H1 (cell line): ENCODE results near the gene HORMAD2. TPM values are rescaled to one million over a fixed set of nuclear protein-coding genes. Genes with fewer than 3 reads are reported as not detected.

ENCODE experiments used
- CTCF ChIA-PET: fragments of 300-600 bp; sonication (Branson Sonifier 250); formaldehyde crosslinking; loops from one replicate; lab custom pipeline; 2021; ENCODE audit not compliant: partially characterized antibody; lab: Charles Lee
- POLR2A ChIA-PET: fragments of 300-600 bp; sonication (Branson Sonifier 250); formaldehyde crosslinking; loops from one replicate; lab custom pipeline; 2021; ENCODE audit warnings: inconsistent platforms; ENCODE audit not compliant: partially characterized antibody; lab: Charles Lee
- DNase-seq, 2 experiments: peaks; one replicate each; pipeline versions ENCODE4 v3.0.0 to v3.0.0-alpha.2; 2010 to 2022; ENCODE audit warnings: low spot score in 2 of 2, low read depth in 1 of 2, mixed read lengths in 1 of 2
- FAIRE-seq: peaks from 2 replicates; lab custom pipeline; 2011; peaks lifted over from hg19 to GRCh38; lab: Jason Lieb, UNC
- H2AFZ ChIP-seq: 2 replicates; pipeline ENCODE4 v1.8.1; 2012; ENCODE audit warnings: low read length, inconsistent platforms
- H2AK5ac ChIP-seq: 2 replicates; pipeline ENCODE4 v1.6.1; 2013; ENCODE audit warnings: low read depth, low read length
- H2BK120ac ChIP-seq: replicated peaks from 2 replicates; pipeline ENCODE3; 2013; ENCODE audit warnings: low read depth, low read length, inconsistent platforms
- H2BK12ac ChIP-seq: 2 replicates; pipeline ENCODE4 v1.6.1; 2013; ENCODE audit warnings: low read depth, low read length
- H2BK15ac ChIP-seq: 2 replicates; pipeline ENCODE4 v1.6.1; 2013; ENCODE audit warnings: low read length
- H2BK20ac ChIP-seq: 2 replicates; pipeline ENCODE4 v1.6.1; 2013; ENCODE audit warnings: low read length
- H2BK5ac ChIP-seq: 2 replicates; pipeline ENCODE4 v1.6.1; 2013; ENCODE audit warnings: low read depth, low read length
- H3K14ac ChIP-seq: 2 replicates; pipeline ENCODE4 v1.6.1; 2013; ENCODE audit warnings: inconsistent platforms; ENCODE audit not compliant: insufficient read length
- H3K18ac ChIP-seq: 2 replicates; pipeline ENCODE4 v1.6.1; 2013; ENCODE audit warnings: low read length; ENCODE audit errors: extremely low read depth
- H3K23ac ChIP-seq: 2 replicates; pipeline ENCODE4 v1.6.1; 2013; ENCODE audit warnings: inconsistent platforms; ENCODE audit not compliant: insufficient read length
- H3K23me2 ChIP-seq: 2 replicates; pipeline ENCODE4 v1.6.1; 2013; ENCODE audit warnings: low read depth, low read length
- H3K27ac ChIP-seq: 2 replicates; pipeline ENCODE4 v1.6.1; 2011; ENCODE audit warnings: low read depth, low read length, inconsistent platforms
- H3K27me3 ChIP-seq, 4 experiments: replicated peaks in 1 of 4; 1 replicate in 1 of 4; 2 replicates in 3 of 4; pipeline versions ENCODE4 v1.6.1 to v1.8.1; 2011 to 2013; ENCODE audit warnings: low read length in 3 of 4, mild to moderate bottlenecking in 3 of 4, inconsistent platforms in 2 of 4, mixed read lengths in 2 of 4, moderate library complexity in 1 of 4; ENCODE audit not compliant: control insufficient read depth in 3 of 4, insufficient read depth in 3 of 4; ENCODE audit errors: extremely low read depth in 1 of 4
- H3K36me3 ChIP-seq, 4 experiments: 2 replicates each; pipeline versions ENCODE4 v1.6.1 to v1.8.1; 2011 to 2013; ENCODE audit warnings: mild to moderate bottlenecking in 4 of 4, low read length in 3 of 4, moderate library complexity in 2 of 4, control low read depth in 1 of 4, inconsistent platforms in 1 of 4; ENCODE audit not compliant: insufficient read depth in 4 of 4, control insufficient read depth in 2 of 4
- H3K4ac ChIP-seq: replicated peaks from 2 replicates; pipeline ENCODE3; 2013; ENCODE audit warnings: low read length, low read depth, mixed read lengths, inconsistent platforms; ENCODE audit not compliant: insufficient read length
- H3K4me1 ChIP-seq, 4 experiments: replicated peaks in 1 of 4; 1 replicate in 1 of 4; 2 replicates in 3 of 4; pipeline versions ENCODE4 v1.6.1 to v1.8.1; 2011 to 2013; ENCODE audit warnings: low read length in 3 of 4, inconsistent platforms in 2 of 4, mixed read lengths in 1 of 4; ENCODE audit not compliant: insufficient read depth in 4 of 4, control insufficient read depth in 3 of 4
- H3K4me2 ChIP-seq, 2 experiments: 2 replicates each; pipeline versions ENCODE4 v1.6.1 to v1.8.1; 2011 to 2013; ENCODE audit warnings: low read depth in 2 of 2, low read length in 2 of 2, control low read depth in 1 of 2, inconsistent platforms in 1 of 2, mild to moderate bottlenecking in 1 of 2; ENCODE audit not compliant: insufficient read depth in 1 of 2
- H3K4me3 ChIP-seq, 4 experiments: fragments of 200-600, 300-600 bp in 1 of 4; sonication (generic), shearing (Covaris generic), sonication (Bioruptor Twin) in 1 of 4; 2 replicates each; pipeline versions ENCODE4 v1.5.1 to v1.8.1; 2011 to 2016; ENCODE audit warnings: low read length in 4 of 4, low read depth in 3 of 4, control low read depth in 2 of 4, inconsistent platforms in 2 of 4, mild to moderate bottlenecking in 2 of 4, mixed read lengths in 1 of 4, moderate library complexity in 1 of 4; ENCODE audit not compliant: insufficient read depth in 2 of 4; ENCODE audit errors: extremely low read depth in 1 of 4
- H3K56ac ChIP-seq: replicated peaks from 2 replicates; pipeline ENCODE3; 2013; ENCODE audit warnings: low read depth, mild to moderate bottlenecking, mixed read lengths, low read length, inconsistent platforms; ENCODE audit not compliant: insufficient read length
- H3K79me1 ChIP-seq: 2 replicates; pipeline ENCODE4 v1.6.1; 2013; ENCODE audit warnings: low read depth, low read length, control low read depth
- H3K79me2 ChIP-seq, 2 experiments: 2 replicates each; pipeline versions ENCODE4 v1.6.1 to v1.8.1; 2012 to 2013; ENCODE audit warnings: low read length in 2 of 2, mild to moderate bottlenecking in 2 of 2, inconsistent platforms in 1 of 2; ENCODE audit not compliant: insufficient read depth in 2 of 2, control insufficient read depth in 1 of 2
- H3K9ac ChIP-seq, 4 experiments: replicated peaks in 1 of 4; 1 replicate in 1 of 4; 2 replicates in 3 of 4; pipeline versions ENCODE4 v1.6.1 to v1.8.1; 2011 to 2013; ENCODE audit warnings: low read depth in 3 of 4, low read length in 3 of 4, control low read depth in 2 of 4, mild to moderate bottlenecking in 2 of 4, moderate library complexity in 2 of 4, inconsistent platforms in 1 of 4; ENCODE audit errors: extremely low read depth in 1 of 4
- H3K9me3 ChIP-seq, 2 experiments: 2 replicates each; pipeline versions ENCODE4 v1.6.1 to v1.8.1; 2012 to 2013; ENCODE audit warnings: mild to moderate bottlenecking in 2 of 2, moderate library complexity in 2 of 2, control low read depth in 1 of 2, inconsistent platforms in 1 of 2, low read depth in 1 of 2, low read length in 1 of 2, mixed read lengths in 1 of 2; ENCODE audit not compliant: insufficient read depth in 2 of 2
- H4K20me1 ChIP-seq, 2 experiments: replicated peaks in 1 of 2; 2 replicates each; pipeline versions ENCODE3 to v1.8.1; 2011 to 2013; ENCODE audit warnings: inconsistent platforms in 2 of 2, low read length in 2 of 2, mild to moderate bottlenecking in 1 of 2; ENCODE audit not compliant: insufficient read depth in 2 of 2, control insufficient read depth in 1 of 2
- H4K5ac ChIP-seq: 2 replicates; pipeline ENCODE4 v1.6.1; 2013; ENCODE audit warnings: low read length, low read depth, mixed read lengths, inconsistent platforms; ENCODE audit not compliant: insufficient read length
- H4K8ac ChIP-seq: 2 replicates; pipeline ENCODE4 v1.8.0; 2013; ENCODE audit warnings: mild to moderate bottlenecking, moderate library complexity, low read length, inconsistent platforms; ENCODE audit not compliant: insufficient read depth; ENCODE audit errors: extremely low read depth
- H4K91ac ChIP-seq: replicated peaks from 2 replicates; pipeline ENCODE3; 2013; ENCODE audit warnings: low read length, mixed read lengths, inconsistent platforms; ENCODE audit not compliant: insufficient read length
- CTCF ChIP-seq, 3 experiments: IDR thresholded peaks; 1 replicate in 2 of 3; 2 replicates in 1 of 3; pipeline versions ENCODE4 v1.5.1 to v1.6.1; 2011; ENCODE audit warnings: low read length in 3 of 3, mild to moderate bottlenecking in 3 of 3, inconsistent platforms in 2 of 3, low read depth in 1 of 3, moderate library complexity in 1 of 3; ENCODE audit not compliant: insufficient read depth in 1 of 3; ENCODE audit errors: control extremely low read depth in 1 of 3
- RAD21 ChIP-seq, 2 experiments: IDR thresholded peaks in 1 of 2; conservative IDR thresholded peaks in 1 of 2; 2 replicates each; pipeline ENCODE4 v1.6.1; 2011; ENCODE audit warnings: low read depth in 2 of 2, low read length in 2 of 2, improper control_type of control experiment in 1 of 2, inconsistent platforms in 1 of 2, mild to moderate bottlenecking in 1 of 2, moderate library complexity in 1 of 2
- SIRT6 ChIP-seq: IDR thresholded peaks from one replicate; pipeline ENCODE4 v1.7.1; 2012; ENCODE audit warnings: low read length, inconsistent platforms
- WGBS, 2 experiments: shearing (Covaris generic) in 1 of 2; methylation state at CpG; one replicate each; pipeline versions ENCODE4 v1.1.6 to v1.1.7; 2013 to 2015; ENCODE audit warnings: low lambda C conversion rate in 2 of 2, mixed read lengths in 2 of 2, inconsistent platforms in 1 of 2, low coverage in 1 of 2, missing lambda C conversion rate in 1 of 2; ENCODE audit not compliant: insufficient replicate concordance in 2 of 2, insufficient coverage in 1 of 2, insufficient read length in 1 of 2; ENCODE audit errors: extremely low coverage in 1 of 2, missing lambda C conversion rate in 1 of 2; 5-methylcytosine and 5-hydroxymethylcytosine counted together
- polyA plus RNA-seq, 7 experiments: library from polyadenylated mRNA; depleted of rRNA in 3 of 7; stranded (reverse) in 5 of 7; unstranded in 2 of 7; fragments of >200 nt in 5 of 7; fragments of 200-250 nt in 2 of 7; gene quantifications; 1 replicate in 5 of 7; 2 replicates in 1 of 7; 4 replicates in 1 of 7; pipeline versions ENCODE4 v1.2.1 to v1.2.3, GENCODE V29; 2011 to 2013; ENCODE audit warnings: missing spikeins in 2 of 7, mixed read lengths in 2 of 7
- total RNA-seq: library from RNA; stranded (reverse); fragmentation: NEBNext Ultra II Directional; extraction: Animal tissue kit (Norgen Biotek cat#: 25700); gene quantifications from 2 replicates; pipeline ENCODE4 v1.2.1, GENCODE V29; 2021

HORMAD2 gene
- total and polyA plus RNA-seq, 2 of the 8 experiments (the other 6 are each of a cell fraction or from before 2014, with no cell fraction given): 0.03 TPM; not detected in 1

DNA sequence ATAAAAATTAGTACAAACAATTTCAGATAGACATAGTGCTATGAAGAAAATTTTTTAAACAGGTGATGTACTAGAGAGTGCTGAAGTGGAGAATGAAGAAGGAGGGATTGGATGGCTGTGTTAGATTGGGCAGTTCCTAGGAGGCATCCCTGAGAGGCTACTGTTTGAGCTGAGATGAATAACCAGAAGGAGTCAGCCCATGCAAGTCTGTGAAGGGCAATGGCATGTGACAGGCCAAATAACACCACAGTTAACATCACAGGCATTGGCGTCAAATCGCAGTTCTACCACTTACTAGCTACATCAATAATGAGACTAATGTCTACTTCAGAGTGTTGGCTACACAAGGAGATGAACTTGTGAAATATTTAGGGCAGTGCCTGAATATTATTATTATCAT lies 35.4 kb downstream of the HORMAD2 start:
- no peak overlapping the region for H2BK5ac ChIP-seq
- no peaks in the 10 kb centered on the region for H3K79me2 ChIP-seq
- no peak for FAIRE-seq
- POLR2A ChIA-PET: interaction anchor here (1.1 kb wide), 1 partner anchor 160 kb away, joined by 3 read pairs; no protein-coding TSS in a partner anchor
- H4K5ac ChIP-seq: no peak overlapping the region
- no peak overlapping the region for H2AFZ ChIP-seq
- WGBS, 2 experiments: 86% methylated on average over 2 of the region's 2 CpGs; no CpG with 5 or more reads in 1 of the 2 experiments
- no peak overlapping the region for H3K23ac ChIP-seq
- no peak for TF ChIP-seq CTCF (IDR thresholded peaks at IDR 0.05; ENCODE audit: control extremely low read depth in 1 of 3, insufficient read depth in 1 of 3, low read depth in 1 of 3, low read length in 3 of 3)
- 0 out of 4 replicates have a peak, but pooled peaks of 1 of the 2 experiments have one; percentile 17 for TF ChIP-seq RAD21 (IDR thresholded peaks at IDR 0.05 in 1 of 2, conservative IDR thresholded peaks at IDR 0.05 in 1 of 2; ENCODE audit: low read depth in 2 of 2, low read length in 2 of 2)
- no peak for TF ChIP-seq SIRT6
- TF ChIP-seq, all 59 proteins: peak for 1
- Histone ChIP-seq H3K4ac (no peak overlapping the region), H3K14ac (no peak overlapping the region), H3K4me2 (no peak overlapping the region), H3K27me3 (no peaks in the 10 kb centered on the region), H2BK120ac (no peak overlapping the region), H4K91ac (no peak overlapping the region), H2BK15ac (no peak overlapping the region), H3K4me3 (no peak overlapping the region), H4K20me1 (no peaks in the 10 kb centered on the region), H3K23me2 (no peaks in the 10 kb centered on the region), H4K8ac (no peak overlapping the region), H2AK5ac (no peak overlapping the region), H3K4me1 (no peaks in the 10 kb centered on the region), H2BK20ac (no peak overlapping the region), H3K36me3 (no peaks in the 10 kb centered on the region), H2BK12ac (no peak overlapping the region), H3K27ac (no peak overlapping the region), H3K18ac (no peak overlapping the region), H3K9me3 (no peaks in the 10 kb centered on the region), H3K56ac (no peak overlapping the region), H3K9ac (no peak overlapping the region), H3K79me1 (no peaks in the 10 kb centered on the region)
- CTCF ChIA-PET: interaction anchor here (1.2 to 5.4 kb wide), 3 partner anchors 8 to 170 kb away, joined by 3 to 27 read pairs (median 3); no protein-coding TSS in a partner anchor
- DNase-seq: no peak
